ENCODE measurements around the gene ACOX3.

- no peak for TF ChIP-seq CTCF (IDR thresholded peaks at IDR 0.05)
- no peak for TF ChIP-seq EP300 (IDR thresholded peaks at IDR 0.05)
Observed at GRCh38 chr4:8478801-8479744, 38.5 kb upstream of the ACOX3 start.

All from esophagus muscularis mucosa (tissue), 3 donors.